Measurements from ENCODE around the gene TLCD2.

Gene TLCD2

DNA sequence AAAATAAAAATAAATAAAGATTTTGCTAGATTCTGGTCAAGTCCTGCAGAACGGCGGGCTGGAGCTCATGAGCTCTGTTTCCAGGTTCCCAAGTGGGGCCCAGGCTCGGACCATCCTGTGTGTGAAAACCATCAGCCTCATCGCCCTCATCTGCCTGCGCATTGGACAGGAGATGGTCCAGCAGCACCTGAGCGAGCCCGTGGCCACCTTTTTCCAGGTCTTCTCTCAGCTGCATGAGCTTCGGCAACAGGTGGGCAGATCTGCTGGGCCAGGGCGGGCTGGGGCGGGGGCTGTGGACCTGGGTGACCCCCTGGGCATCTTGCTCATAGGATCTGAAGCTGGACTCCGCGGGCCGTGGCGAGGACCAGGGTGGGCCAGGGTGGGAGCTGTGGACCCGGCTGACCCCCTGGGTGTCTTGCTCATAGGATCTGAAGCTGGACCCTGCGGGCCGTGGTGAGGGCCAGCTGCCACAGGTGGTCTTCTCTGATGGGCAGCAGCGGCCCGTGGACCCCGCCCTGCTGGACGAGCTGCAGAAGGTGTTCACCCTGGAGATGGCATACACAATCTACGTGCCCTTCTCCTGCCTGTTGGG is 22.2 kb upstream of the TLCD2 start:
- TF ChIP-seq CEBPB (IDR thresholded peaks at IDR 0.05) (no peak), NFIC (IDR thresholded peaks at IDR 0.05) (no peak), ZBTB7A (IDR thresholded peaks at IDR 0.05; ENCODE audit: low read depth) (no peak), TAF1 (IDR thresholded peaks at IDR 0.05; ENCODE audit: low read depth) (no peak), TEAD4 (IDR thresholded peaks at IDR 0.05) (no peak), RAD21 (IDR thresholded peaks at IDR 0.05; ENCODE audit: low read depth) (no peak), YY1 (IDR thresholded peaks at IDR 0.05; ENCODE audit: low read depth) (no peak), FOXM1 (IDR thresholded peaks at IDR 0.05; ENCODE audit: borderline replicate concordance, low read depth) (no peak), EGR1 (IDR thresholded peaks at IDR 0.05) (no peak), CREB1 (IDR thresholded peaks at IDR 0.05; ENCODE audit: low read depth) (no peak)
- TF ChIP-seq, protein P1, sequence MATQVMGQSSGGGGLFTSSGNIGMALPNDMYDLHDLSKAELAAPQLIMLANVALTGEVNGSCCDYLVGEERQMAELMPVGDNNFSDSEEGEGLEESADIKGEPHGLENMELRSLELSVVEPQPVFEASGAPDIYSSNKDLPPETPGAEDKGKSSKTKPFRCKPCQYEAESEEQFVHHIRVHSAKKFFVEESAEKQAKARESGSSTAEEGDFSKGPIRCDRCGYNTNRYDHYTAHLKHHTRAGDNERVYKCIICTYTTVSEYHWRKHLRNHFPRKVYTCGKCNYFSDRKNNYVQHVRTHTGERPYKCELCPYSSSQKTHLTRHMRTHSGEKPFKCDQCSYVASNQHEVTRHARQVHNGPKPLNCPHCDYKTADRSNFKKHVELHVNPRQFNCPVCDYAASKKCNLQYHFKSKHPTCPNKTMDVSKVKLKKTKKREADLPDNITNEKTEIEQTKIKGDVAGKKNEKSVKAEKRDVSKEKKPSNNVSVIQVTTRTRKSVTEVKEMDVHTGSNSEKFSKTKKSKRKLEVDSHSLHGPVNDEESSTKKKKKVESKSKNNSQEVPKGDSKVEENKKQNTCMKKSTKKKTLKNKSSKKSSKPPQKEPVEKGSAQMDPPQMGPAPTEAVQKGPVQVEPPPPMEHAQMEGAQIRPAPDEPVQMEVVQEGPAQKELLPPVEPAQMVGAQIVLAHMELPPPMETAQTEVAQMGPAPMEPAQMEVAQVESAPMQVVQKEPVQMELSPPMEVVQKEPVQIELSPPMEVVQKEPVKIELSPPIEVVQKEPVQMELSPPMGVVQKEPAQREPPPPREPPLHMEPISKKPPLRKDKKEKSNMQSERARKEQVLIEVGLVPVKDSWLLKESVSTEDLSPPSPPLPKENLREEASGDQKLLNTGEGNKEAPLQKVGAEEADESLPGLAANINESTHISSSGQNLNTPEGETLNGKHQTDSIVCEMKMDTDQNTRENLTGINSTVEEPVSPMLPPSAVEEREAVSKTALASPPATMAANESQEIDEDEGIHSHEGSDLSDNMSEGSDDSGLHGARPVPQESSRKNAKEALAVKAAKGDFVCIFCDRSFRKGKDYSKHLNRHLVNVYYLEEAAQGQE (IDR thresholded peaks at IDR 0.05; ENCODE audit: low read depth) = no peak
- TF ChIP-seq, protein P2, sequence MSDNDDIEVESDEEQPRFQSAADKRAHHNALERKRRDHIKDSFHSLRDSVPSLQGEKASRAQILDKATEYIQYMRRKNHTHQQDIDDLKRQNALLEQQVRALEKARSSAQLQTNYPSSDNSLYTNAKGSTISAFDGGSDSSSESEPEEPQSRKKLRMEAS (IDR thresholded peaks at IDR 0.05) = no peak

DNA sequence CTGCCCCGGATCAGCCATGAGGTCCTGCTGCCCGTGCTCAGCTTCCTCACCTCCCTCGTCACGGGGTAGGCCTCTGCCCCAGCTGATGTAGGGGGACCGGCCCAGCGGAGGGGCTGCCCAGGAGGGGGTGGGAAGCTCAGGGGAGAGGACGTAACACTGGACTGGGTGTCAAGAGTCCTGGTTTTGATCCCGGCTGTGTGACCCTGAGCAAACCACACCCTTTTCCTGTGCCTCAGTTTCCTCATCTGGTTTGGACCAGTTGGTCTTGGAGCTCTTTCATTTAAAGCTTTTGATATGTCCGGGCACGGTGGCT is 21.0 kb upstream of the TLCD2 start:
- no peak for TF ChIP-seq RAD21 (IDR thresholded peaks at IDR 0.05; ENCODE audit: low read depth)

DNA sequence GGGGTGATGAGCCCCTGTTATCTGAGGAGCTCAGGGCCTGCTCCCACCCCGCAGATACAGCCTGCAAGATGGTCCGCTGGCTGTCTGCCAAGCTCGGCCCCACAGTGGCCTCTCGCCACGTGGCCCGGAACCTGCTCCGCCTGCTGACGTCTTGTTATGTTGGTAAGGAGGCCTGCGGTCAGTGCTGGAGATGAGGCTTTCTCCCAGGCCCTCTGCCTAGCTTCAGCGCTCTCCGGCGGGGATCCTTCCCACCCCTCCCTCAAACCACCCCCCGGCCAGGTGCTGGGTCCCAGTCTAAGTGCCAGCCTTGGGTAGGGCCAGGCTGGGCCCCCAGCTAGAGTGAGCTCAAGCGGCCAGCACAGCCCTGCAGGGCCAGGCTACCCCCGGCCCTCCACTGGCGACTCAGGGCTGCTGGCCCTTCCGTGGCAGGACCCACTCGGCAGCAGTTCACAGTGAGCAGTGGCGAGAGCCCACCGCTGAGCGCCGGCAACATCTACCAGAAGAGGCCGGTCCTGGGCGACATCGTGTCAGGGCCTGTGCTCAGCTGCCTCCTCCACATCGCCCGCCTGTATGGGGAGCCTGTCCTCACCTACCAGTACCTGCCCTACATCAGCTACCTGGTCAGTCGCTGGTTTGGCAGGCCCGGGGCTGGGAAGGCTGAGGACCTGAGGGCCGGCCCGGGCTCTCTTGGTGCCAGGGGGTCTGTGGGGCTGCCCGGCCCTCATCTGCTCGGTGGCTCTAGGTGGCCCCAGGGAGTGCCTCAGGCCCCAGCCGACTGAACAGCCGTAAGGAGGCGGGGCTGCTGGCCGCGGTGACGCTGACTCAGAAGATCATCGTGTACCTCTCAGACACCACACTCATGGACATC is 20.4 kb upstream of the TLCD2 start:
- no peak for TF ChIP-seq YY1 (IDR thresholded peaks at IDR 0.05; ENCODE audit: low read depth)
- TF ChIP-seq, protein P2 (IDR thresholded peaks at IDR 0.05) = no peak
- TF ChIP-seq, protein P1 (IDR thresholded peaks at IDR 0.05; ENCODE audit: low read depth) = no peak
- no peak for TF ChIP-seq EGR1 (IDR thresholded peaks at IDR 0.05)
- no peak for TF ChIP-seq FOXM1 (IDR thresholded peaks at IDR 0.05; ENCODE audit: borderline replicate concordance, low read depth)
- TF ChIP-seq, protein P3, sequence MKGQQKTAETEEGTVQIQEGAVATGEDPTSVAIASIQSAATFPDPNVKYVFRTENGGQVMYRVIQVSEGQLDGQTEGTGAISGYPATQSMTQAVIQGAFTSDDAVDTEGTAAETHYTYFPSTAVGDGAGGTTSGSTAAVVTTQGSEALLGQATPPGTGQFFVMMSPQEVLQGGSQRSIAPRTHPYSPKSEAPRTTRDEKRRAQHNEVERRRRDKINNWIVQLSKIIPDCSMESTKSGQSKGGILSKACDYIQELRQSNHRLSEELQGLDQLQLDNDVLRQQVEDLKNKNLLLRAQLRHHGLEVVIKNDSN (IDR thresholded peaks at IDR 0.05) = no peak
- no peak for TF ChIP-seq NFIC (IDR thresholded peaks at IDR 0.05)
- TF ChIP-seq CEBPB (IDR thresholded peaks at IDR 0.05) = no peak
- TF ChIP-seq TEAD4 (IDR thresholded peaks at IDR 0.05) = no peak
- no peak for TF ChIP-seq TCF12 (IDR thresholded peaks at IDR 0.05; ENCODE audit: low read depth)
- no peak for TF ChIP-seq ZBTB7A (IDR thresholded peaks at IDR 0.05; ENCODE audit: low read depth)
- no peak for TF ChIP-seq CREB1 (IDR thresholded peaks at IDR 0.05; ENCODE audit: low read depth)
- TF ChIP-seq EP300 (IDR thresholded peaks at IDR 0.05; ENCODE audit: borderline replicate concordance) = no peak
- TF ChIP-seq TAF1 (IDR thresholded peaks at IDR 0.05; ENCODE audit: low read depth) = no peak

DNA sequence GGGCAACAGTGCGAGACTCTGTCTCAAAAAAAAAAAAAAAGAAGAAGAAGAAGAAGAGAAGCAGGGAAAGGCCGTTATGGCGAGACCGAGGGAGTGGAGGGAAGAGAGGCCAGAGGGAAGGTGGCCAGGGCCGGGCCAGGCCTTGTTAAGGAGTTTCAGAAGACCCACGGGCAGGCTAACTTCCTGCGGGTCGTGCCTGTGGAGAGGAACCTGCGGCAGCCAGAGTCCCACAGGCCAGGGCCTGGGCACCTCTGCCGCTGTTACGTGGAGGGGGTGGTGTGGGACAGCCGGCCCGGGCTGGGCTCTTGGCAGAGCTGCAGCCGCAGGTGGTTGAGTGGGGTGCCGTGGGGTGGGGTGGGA is 19.8 kb upstream of the TLCD2 start:
- TF ChIP-seq CEBPB (IDR thresholded peaks at IDR 0.05) = no peak
- no peak for TF ChIP-seq TEAD4 (IDR thresholded peaks at IDR 0.05)
- no peak for TF ChIP-seq TCF12 (IDR thresholded peaks at IDR 0.05; ENCODE audit: low read depth)
- TF ChIP-seq CREB1 (IDR thresholded peaks at IDR 0.05; ENCODE audit: low read depth) = no peak

DNA sequence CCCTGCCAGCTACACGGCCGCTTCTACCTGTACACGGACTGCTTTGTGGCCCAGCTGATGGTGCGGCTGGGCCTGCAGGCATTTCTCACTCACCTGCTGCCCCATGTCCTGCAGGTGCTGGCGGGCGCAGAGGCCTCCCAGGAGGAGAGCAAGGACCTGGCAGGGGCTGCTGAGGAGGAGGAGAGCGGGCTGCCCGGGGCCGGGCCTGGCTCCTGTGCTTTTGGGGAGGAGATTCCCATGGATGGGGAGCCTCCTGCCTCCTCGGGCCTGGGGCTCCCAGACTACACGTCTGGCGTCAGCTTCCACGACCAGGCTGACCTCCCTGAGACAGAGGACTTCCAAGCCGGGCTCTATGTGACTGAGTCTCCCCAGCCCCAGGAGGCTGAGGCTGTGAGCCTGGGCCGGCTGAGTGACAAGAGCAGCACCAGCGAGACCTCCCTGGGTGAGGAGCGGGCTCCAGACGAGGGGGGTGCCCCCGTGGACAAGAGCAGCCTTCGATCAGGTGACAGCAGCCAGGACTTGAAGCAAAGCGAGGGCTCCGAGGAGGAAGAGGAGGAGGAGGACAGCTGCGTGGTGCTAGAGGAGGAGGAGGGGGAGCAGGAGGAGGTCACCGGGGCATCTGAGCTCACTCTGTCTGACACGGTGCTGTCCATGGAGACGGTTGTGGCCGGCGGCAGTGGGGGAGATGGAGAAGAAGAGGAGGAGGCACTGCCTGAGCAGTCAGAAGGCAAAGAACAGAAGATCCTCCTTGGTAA is 17.9 kb upstream of the TLCD2 start:
- no peak for TF ChIP-seq CEBPB (IDR thresholded peaks at IDR 0.05)
- no peak for TF ChIP-seq CREB1 (IDR thresholded peaks at IDR 0.05; ENCODE audit: low read depth)
- no peak for TF ChIP-seq NFIC (IDR thresholded peaks at IDR 0.05)
- TF ChIP-seq YY1 (IDR thresholded peaks at IDR 0.05; ENCODE audit: low read depth) = no peak
- TF ChIP-seq TCF12 (IDR thresholded peaks at IDR 0.05; ENCODE audit: low read depth) = no peak
- no peak for TF ChIP-seq TEAD4 (IDR thresholded peaks at IDR 0.05)
- TF ChIP-seq, protein P2 (IDR thresholded peaks at IDR 0.05) = no peak
- TF ChIP-seq EGR1 (IDR thresholded peaks at IDR 0.05) = no peak
- TF ChIP-seq, protein P3 (IDR thresholded peaks at IDR 0.05) = no peak
- TF ChIP-seq FOXM1 (IDR thresholded peaks at IDR 0.05; ENCODE audit: borderline replicate concordance, low read depth) = no peak
- TF ChIP-seq, protein P1 (IDR thresholded peaks at IDR 0.05; ENCODE audit: low read depth) = no peak
- TF ChIP-seq EP300 (IDR thresholded peaks at IDR 0.05; ENCODE audit: borderline replicate concordance) = no peak
- TF ChIP-seq RAD21 (IDR thresholded peaks at IDR 0.05; ENCODE audit: low read depth) = no peak
- no peak for TF ChIP-seq TAF1 (IDR thresholded peaks at IDR 0.05; ENCODE audit: low read depth)
- no peak for TF ChIP-seq ZBTB7A (IDR thresholded peaks at IDR 0.05; ENCODE audit: low read depth)
